ENCODE data around the gene CELA2B. TPM values are rescaled to one million over a fixed set of nuclear protein-coding genes. Genes with fewer than 3 reads are reported as not detected.
"Not testable (repeated sequence)": the region's sequence is repeated elsewhere in the genome, so short reads cannot be mapped to it uniquely, and the experiment has no call there.

The CELA2B gene
- total and polyA plus RNA-seq, 3 donors from 2014 or later = 2.7 to 3.7 (median 3.3) TPM

GRCh38 chr1:15468145-15468544 is 7.8 kb upstream of the CELA2B start:
- H3K4me1 ChIP-seq = peaks cover 3% of the 10 kb centered on the region
- TF ChIP-seq POLR2A (IDR thresholded peaks at IDR 0.05) = no peak
- no peak for TF ChIP-seq CTCF (IDR thresholded peaks at IDR 0.05)
- no peaks in the 10 kb centered on the region for H3K9me3 ChIP-seq
- H3K36me3 ChIP-seq (ENCODE audit: low read depth, missing control alignments) = no peaks in the 10 kb centered on the region
- DNase-seq = no peak
- no peaks in the 10 kb centered on the region for H3K27me3 ChIP-seq
- no peak overlapping the region for H3K27ac ChIP-seq
- intact Hi-C loops (cut with DNase I; ENCODE audit: low total_unique reads) = no loop called here
- H3K4me3 ChIP-seq = no peak overlapping the region

- DNase-seq = no peak
- Histone ChIP-seq H3K4me3 (no peak overlapping the region), H3K36me3 (ENCODE audit: low read depth, missing control alignments) (no peaks in the 10 kb centered on the region), H3K27ac (no peak overlapping the region), H3K9me3 (no peaks in the 10 kb centered on the region), H3K27me3 (no peaks in the 10 kb centered on the region), H3K4me1 (peaks cover 3% of the 10 kb centered on the region)
- TF ChIP-seq POLR2A (IDR thresholded peaks at IDR 0.05) (no peak), CTCF (IDR thresholded peaks at IDR 0.05) (no peak)
- intact Hi-C loops (cut with DNase I; ENCODE audit: low total_unique reads) = no loop called here
- WGBS, 2 donors = 65 to 71% methylated on average over 3 of the region's 3 CpGs
Observed at GRCh38 chr1:15469361-15469760, 6.5 kb upstream of the CELA2B start.

DNA sequence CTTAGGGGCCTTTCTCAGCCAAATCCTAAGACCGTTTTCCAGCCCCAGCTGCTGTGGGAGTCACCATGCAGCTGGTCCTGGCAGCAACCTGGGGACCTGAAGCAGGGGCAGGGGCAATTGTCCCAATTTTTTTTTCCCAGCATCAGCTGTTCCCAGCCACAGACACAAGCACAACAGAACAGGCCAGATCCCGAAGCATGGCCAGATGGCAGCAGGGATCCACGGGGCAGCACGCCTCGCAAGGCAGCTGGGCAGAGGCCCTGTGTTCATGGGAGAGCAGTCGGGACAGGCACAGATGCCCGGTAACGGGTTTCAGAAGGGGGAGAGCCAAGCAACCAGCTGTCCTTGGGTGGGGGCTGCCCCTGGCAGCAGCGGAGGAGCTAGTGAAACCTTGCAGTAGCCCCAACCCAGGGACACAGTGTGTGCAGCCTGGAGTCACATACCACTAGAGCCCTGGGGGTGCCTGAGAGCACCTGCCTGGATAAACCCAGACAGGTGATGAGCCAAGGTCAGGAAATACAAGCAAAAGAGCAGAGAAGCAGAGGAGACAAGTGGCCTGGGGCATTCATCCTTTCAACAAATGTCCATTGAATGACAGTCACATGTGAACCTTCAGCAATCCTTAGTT is 6.0 kb upstream of the CELA2B start:
- H3K27me3 ChIP-seq; H3K4me1 ChIP-seq; DNase-seq; H3K36me3 ChIP-seq (ENCODE audit: low read depth, missing control alignments); H3K4me3 ChIP-seq; H3K9me3 ChIP-seq; H3K27ac ChIP-seq; intact Hi-C loops (cut with DNase I; ENCODE audit: low total_unique reads): not testable (repeated sequence)
- 91 to 100% methylated on average over 5 to 9 of the region's 9 CpGs for WGBS, 2 donors

DNA sequence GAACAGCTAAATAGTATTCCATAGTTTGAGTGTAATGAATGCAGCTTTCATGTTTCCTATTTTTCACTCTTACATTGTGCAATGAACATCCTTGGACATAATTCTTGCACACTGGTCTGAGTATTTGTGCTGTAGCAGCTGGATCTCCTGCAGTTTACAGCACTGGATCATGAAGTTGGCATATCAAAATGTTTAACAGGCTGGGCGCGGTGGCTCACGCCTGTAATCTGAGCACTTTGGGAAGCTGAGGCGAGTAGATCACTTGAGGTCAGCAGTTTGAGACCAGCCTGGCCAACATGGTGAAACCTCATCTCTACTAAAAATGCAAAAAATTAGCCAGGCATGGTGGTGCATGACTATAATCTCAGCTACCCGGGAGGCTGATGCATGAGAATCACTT is 4.8 kb upstream of the CELA2B start:
- H3K36me3 ChIP-seq (ENCODE audit: low read depth, missing control alignments); H3K27me3 ChIP-seq; intact Hi-C loops (cut with DNase I; ENCODE audit: low total_unique reads); H3K4me3 ChIP-seq; H3K27ac ChIP-seq; DNase-seq; H3K9me3 ChIP-seq: not testable (repeated sequence)
- 92 to 93% methylated on average over 5 of the region's 5 CpGs for WGBS, 2 donors
- peaks cover 12% of the 10 kb centered on the region for H3K4me1 ChIP-seq

- H3K4me3 ChIP-seq; H3K9me3 ChIP-seq; intact Hi-C loops (cut with DNase I; ENCODE audit: low total_unique reads); H3K27me3 ChIP-seq; H3K27ac ChIP-seq; H3K36me3 ChIP-seq (ENCODE audit: low read depth, missing control alignments); DNase-seq: not testable (repeated sequence)
- H3K4me1 ChIP-seq = peaks cover 15% of the 10 kb centered on the region
- WGBS, 2 donors = 82% methylated on average over 6 of the region's 6 CpGs
Observed at GRCh38 chr1:15471723-15472122, 4.2 kb upstream of the CELA2B start.

DNA sequence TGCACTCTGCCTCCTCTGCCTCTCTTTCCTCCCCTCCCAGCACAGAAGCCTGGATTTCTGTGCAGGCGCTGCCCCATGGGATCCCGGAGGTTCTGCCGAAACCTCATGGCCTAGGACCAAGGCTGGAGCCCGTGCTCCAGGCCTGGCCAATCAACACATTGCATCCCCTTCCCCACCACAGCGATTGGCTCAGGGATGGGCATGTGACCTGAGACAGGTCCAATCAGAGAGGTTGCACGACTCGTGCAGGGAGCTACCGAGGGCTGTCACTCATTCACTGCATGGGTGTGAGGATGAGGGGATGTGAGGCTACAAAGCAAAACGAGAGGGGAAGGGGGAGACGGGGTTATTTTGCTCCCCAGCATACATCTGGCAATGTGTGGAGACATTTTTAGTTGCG is 3.3 kb upstream of the CELA2B start:
- Histone ChIP-seq H3K9me3 (no peaks in the 10 kb centered on the region), H3K27me3 (no peaks in the 10 kb centered on the region), H3K27ac (no peak overlapping the region), H3K36me3 (ENCODE audit: low read depth, missing control alignments) (no peaks in the 10 kb centered on the region), H3K4me1 (peaks cover 16% of the 10 kb centered on the region), H3K4me3 (peak overlapping the region in 1 of 2 donors; percentile 10)
- WGBS, 2 donors = 69 to 72% methylated on average over 11 of the region's 11 CpGs
- no peak for TF ChIP-seq POLR2A (IDR thresholded peaks at IDR 0.05)
- TF ChIP-seq CTCF (IDR thresholded peaks at IDR 0.05) = no peak
- intact Hi-C loops (cut with DNase I; ENCODE audit: low total_unique reads) = no loop called here
- DNase-seq = peak; percentile 77
